BLaER1 treated with 17β-estradiol and CSF1 and Interleukin-3, amounts not matched to agents 10 nM and 100 nM (cell line): ENCODE measurements around the gene PRR15L.
"Not testable (repeated sequence)": the region's sequence is repeated elsewhere in the genome, so short reads cannot be mapped to it uniquely, and the experiment has no call there.

Source experiments
- H3K27ac ChIP-seq, 11 experiments: shearing (Covaris generic); formaldehyde crosslinking; 2 replicates each; pipeline ENCODE4 v1.8.1; 2022
- H3K27me3 ChIP-seq, 11 experiments: shearing (Covaris generic); formaldehyde crosslinking; 2 replicates each; pipeline ENCODE4 v1.8.1; 2022
- H3K36me3 ChIP-seq, 11 experiments: shearing (Covaris generic); formaldehyde crosslinking; 2 replicates each; pipeline ENCODE4 v1.8.1; 2022
- H3K4me1 ChIP-seq, 10 experiments: shearing (Covaris generic); formaldehyde crosslinking; 2 replicates each; pipeline ENCODE4 v1.8.1; 2022
- H3K4me2 ChIP-seq, 11 experiments: shearing (Covaris generic); formaldehyde crosslinking; 2 replicates each; pipeline ENCODE4 v1.8.1; 2022
- H3K4me3 ChIP-seq, 10 experiments: shearing (Covaris generic); formaldehyde crosslinking; 2 replicates each; pipeline ENCODE4 v1.8.1; 2022
- H3K9ac ChIP-seq, 11 experiments: shearing (Covaris generic); formaldehyde crosslinking; 2 replicates each; pipeline ENCODE4 v1.8.1; 2022
- H3K9me3 ChIP-seq, 11 experiments: shearing (Covaris generic); formaldehyde crosslinking; replicated peaks in 1 of 11; 2 replicates each; pipeline ENCODE4 v1.8.1; 2022
- H4K20me1 ChIP-seq, 11 experiments: shearing (Covaris generic); formaldehyde crosslinking; 2 replicates each; pipeline ENCODE4 v1.8.1; 2022
- Cebpa-rat ChIP-seq, 11 experiments: shearing (Covaris generic); IDR thresholded peaks; 2 replicates each; pipeline ENCODE4 v1.8.1; 2022

PRR15L gene

DNA sequence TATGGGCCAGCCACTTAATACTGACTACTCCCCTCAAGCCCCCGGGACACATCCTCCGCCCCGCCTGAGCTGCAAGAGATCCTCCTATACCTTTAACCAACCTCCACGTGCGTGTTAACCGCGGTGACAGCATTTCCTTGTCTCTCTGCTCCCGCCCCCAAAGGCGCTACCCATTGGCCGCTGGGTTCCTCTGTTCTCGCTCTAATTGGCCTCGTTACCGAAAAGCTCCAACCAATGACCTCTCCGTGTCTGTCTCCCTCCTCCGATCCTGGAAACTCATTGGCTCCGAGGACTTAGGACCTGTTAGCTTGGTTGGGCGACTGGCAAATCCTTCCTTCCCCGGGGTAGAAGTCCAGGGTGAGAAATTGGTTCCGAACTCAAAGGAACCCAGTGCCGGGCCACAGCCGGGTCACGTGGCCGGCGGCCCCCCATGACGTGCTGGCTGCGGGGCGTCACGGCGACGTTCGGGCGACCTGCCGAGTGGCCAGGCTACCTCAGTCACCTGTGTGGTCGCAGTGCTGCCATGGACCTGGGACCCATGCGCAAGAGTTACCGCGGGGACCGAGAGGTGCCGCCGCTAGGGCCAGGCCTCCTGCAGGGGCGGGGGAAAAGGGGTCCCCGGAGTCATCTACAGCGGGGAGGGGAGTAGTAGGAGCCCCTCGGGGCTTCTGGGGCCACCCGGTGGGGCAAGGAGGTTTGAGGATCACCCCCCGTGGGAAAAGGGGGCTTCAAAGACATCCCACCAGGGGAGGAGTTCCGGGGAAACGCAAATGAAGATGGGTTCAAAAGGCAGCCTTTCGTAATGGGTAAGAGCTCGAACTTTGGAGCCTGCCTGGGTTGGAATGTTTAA, 16.2 kb downstream of the PRR15L start, which contains the start of gene PNPO:
Gene PNPO, plus strand, starts transcription at position 326 of the 850 bp plus-strand sequence. Its CDS starts 105 bp downstream, at position 431.
- Histone ChIP-seq H3K4me1 (peaks cover 47 to 71% (median 62%) of the 10 kb centered on the region in 10 experiments), H3K9ac (peak within 1 kb of the TSS; percentile 66 to 89 (median 82)), H3K4me3 (peak within 1 kb of the TSS; percentile 67 to 89 (median 79)), H3K9me3 (peaks cover 0 to 12% (median 6%) of the 10 kb centered on the region in 11 experiments; a peak in 9 of 22 replicates), H3K27me3 (no peaks in the 10 kb centered on the region), H3K36me3 (peaks cover 0 to 33% (median 15%) of the 10 kb centered on the region in 11 experiments; a peak in 16 of 22 replicates), H3K4me2 (peak within 1 kb of the TSS; percentile 91 to 98 (median 95)), H3K27ac (peak within 1 kb of the TSS; percentile 69 to 84 (median 78)), H4K20me1 (no peaks in the 10 kb centered on the region)
- TF ChIP-seq Cebpa-rat (IDR thresholded peaks at IDR 0.05) = no peak

DNA sequence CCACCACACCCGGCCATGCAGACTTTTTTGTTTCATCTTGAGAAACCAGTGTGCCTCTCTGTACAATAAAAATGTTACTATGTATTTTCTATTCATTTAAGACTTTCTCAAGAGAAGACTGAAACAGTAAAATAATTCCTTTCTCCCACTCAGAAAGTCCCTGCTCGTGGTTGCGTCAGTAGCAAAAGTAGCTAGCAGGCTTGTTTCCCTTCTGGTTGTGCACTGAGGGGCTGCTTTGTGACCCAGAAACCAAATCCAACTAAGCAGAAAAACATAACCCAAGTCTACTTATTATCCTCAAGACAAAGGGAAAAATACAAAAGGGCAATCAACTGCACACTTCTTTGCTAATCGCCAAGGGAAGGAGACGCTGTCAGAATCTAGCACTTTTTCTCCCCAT, 19.7 kb downstream of the PRR15L start:
- Histone ChIP-seq H3K4me2 (no peak overlapping the region), H3K4me3 (no peak overlapping the region), H3K27me3 (no peaks in the 10 kb centered on the region), H3K4me1 (peaks cover 35 to 58% (median 48%) of the 10 kb centered on the region in 10 experiments), H3K9me3 (peaks cover 0 to 12% (median 6%) of the 10 kb centered on the region in 11 experiments; a peak in 9 of 22 replicates), H4K20me1 (no peaks in the 10 kb centered on the region), H3K9ac (no peak overlapping the region), H3K36me3 (peaks cover 0 to 5% (median 0%) of the 10 kb centered on the region in 11 experiments; a peak in 3 of 22 replicates), H3K27ac (no peak overlapping the region)
- TF ChIP-seq Cebpa-rat (IDR thresholded peaks at IDR 0.05) = no peak

DNA sequence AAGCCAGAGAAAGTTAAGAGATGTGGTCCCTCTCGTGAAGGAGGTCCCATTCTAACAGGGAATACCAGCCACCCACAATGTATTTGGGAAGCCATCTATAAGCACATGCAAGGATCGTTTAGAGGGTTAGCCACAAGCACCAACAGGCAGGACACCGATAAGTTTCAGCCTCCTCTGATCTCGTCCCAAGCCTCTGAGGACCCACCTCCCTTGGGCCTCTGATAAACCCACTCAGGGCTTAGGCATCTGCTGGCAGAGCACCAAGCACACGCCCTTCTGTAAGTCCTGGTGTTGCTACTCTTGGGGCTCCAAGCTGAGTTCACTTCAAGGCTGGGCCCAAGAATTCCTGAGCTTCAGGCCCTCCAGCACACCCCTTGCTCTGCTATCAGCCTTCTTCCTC, 21.7 kb downstream of the PRR15L start:
- TF ChIP-seq Cebpa-rat (IDR thresholded peaks at IDR 0.05) = no peak
- H3K4me1 ChIP-seq = peaks cover 22 to 49% (median 33%) of the 10 kb centered on the region in 10 experiments
- H4K20me1 ChIP-seq = no peaks in the 10 kb centered on the region
- peaks cover 0 to 10% (median 4%) of the 10 kb centered on the region in 11 experiments; a peak in 9 of 22 replicates for H3K9me3 ChIP-seq
- H3K4me2 ChIP-seq = peak overlapping the region in 9 of 11 experiments; percentile 48 to 78 (median 62); a peak in 18 of 22 replicates
- H3K27ac ChIP-seq = no peak overlapping the region
- no peak overlapping the region for H3K4me3 ChIP-seq
- H3K36me3 ChIP-seq = peaks cover 0 to 17% (median under 1%) of the 10 kb centered on the region in 11 experiments; a peak in 8 of 22 replicates
- no peaks in the 10 kb centered on the region for H3K27me3 ChIP-seq
- no peak overlapping the region for H3K9ac ChIP-seq

- peak overlapping the region in 1 of 11 experiments; percentile 33; a peak in 1 of 22 replicates for H3K27ac ChIP-seq
- H3K9me3 ChIP-seq, H3K9ac ChIP-seq, H3K27me3 ChIP-seq, H3K4me3 ChIP-seq, H4K20me1 ChIP-seq: not testable (repeated sequence)
- H3K4me2 ChIP-seq = peak overlapping the region; percentile 34 to 78 (median 61); a peak in 20 of 22 replicates
- H3K4me1 ChIP-seq = peaks cover 17 to 44% (median 28%) of the 10 kb centered on the region in 10 experiments; a peak in 19 of 20 replicates
- peaks cover 2 to 21% (median 5%) of the 10 kb centered on the region in 11 experiments; a peak in 16 of 22 replicates for H3K36me3 ChIP-seq
These were observed 22.2 kb downstream of the PRR15L start for GRCh38 chr17:47935468-47935867.

GRCh38 chr17:47934856-47935255, 22.8 kb downstream of the PRR15L start:
- Histone ChIP-seq H3K9me3 (no peaks in the 10 kb centered on the region), H3K4me2 (peak overlapping the region; percentile 34 to 78 (median 61); a peak in 20 of 22 replicates), H3K27ac (0 out of 22 replicates have a peak overlapping the region, but pooled peaks of 1 of the 11 experiments have one; percentile 33), H3K27me3 (no peaks in the 10 kb centered on the region), H4K20me1 (no peaks in the 10 kb centered on the region; a peak in 1 of 22 replicates), H3K4me1 (peaks cover 10 to 44% (median 26%) of the 10 kb centered on the region in 10 experiments; a peak in 19 of 20 replicates), H3K4me3 (no peak overlapping the region), H3K36me3 (peaks cover 8 to 28% (median 11%) of the 10 kb centered on the region in 11 experiments; a peak in 21 of 22 replicates), H3K9ac (no peak overlapping the region)
- no peak for TF ChIP-seq Cebpa-rat (IDR thresholded peaks at IDR 0.05)

DNA sequence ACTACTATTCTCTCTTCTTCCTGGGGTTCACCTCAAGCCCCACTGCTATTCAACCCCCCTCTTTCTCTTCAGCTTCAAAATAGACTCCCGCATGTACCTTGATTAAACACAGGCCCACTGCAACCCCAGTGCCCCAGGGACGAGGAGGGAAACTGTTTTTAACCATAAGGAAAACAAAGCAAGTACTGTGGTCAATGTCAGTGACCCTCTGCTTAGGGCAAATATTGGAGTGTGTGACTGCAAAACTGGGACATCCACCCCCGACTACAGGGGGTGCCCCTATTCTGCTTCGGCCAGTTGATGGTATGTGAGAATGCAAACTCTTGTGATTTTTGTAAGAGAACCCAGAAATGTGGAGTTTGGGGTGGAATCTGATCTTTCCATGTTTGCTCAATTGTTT, 25.8 kb downstream of the PRR15L start:
- peaks cover 35 to 56% (median 40%) of the 10 kb centered on the region in 11 experiments for H3K36me3 ChIP-seq
- H3K4me2 ChIP-seq = no peak overlapping the region; a peak in 1 of 22 replicates
- H3K9ac ChIP-seq = no peak overlapping the region
- no peaks in the 10 kb centered on the region for H3K27me3 ChIP-seq
- H3K27ac ChIP-seq = no peak overlapping the region
- H3K4me1 ChIP-seq = peaks cover 10 to 34% (median 25%) of the 10 kb centered on the region in 10 experiments; a peak in 19 of 20 replicates
- H3K9me3 ChIP-seq = no peaks in the 10 kb centered on the region
- peaks cover 0 to 10% (median 0%) of the 10 kb centered on the region in 11 experiments; a peak in 3 of 22 replicates for H4K20me1 ChIP-seq
- no peak overlapping the region for H3K4me3 ChIP-seq
- no peak for TF ChIP-seq Cebpa-rat (IDR thresholded peaks at IDR 0.05)

- Histone ChIP-seq H3K36me3 (peaks cover 60 to 80% (median 65%) of the 10 kb centered on the region in 11 experiments), H3K9me3 (no peaks in the 10 kb centered on the region), H3K9ac (no peak overlapping the region), H4K20me1 (peaks cover 0 to 10% (median 0%) of the 10 kb centered on the region in 11 experiments; a peak in 3 of 22 replicates), H3K27ac (no peak overlapping the region), H3K27me3 (no peaks in the 10 kb centered on the region), H3K4me1 (peaks cover 0 to 9% (median under 1%) of the 10 kb centered on the region in 10 experiments; a peak in 6 of 20 replicates), H3K4me2 (no peak overlapping the region), H3K4me3 (no peak overlapping the region)
- TF ChIP-seq Cebpa-rat (IDR thresholded peaks at IDR 0.05) = no peak
These were observed 28.3 kb downstream of the PRR15L start for GRCh38 chr17:47929218-47930000.

GRCh38 chr17:47928415-47928814, 29.3 kb downstream of the PRR15L start:
- H4K20me1 ChIP-seq = peaks cover 0 to 10% (median 0%) of the 10 kb centered on the region in 11 experiments; a peak in 3 of 22 replicates
- H3K9ac ChIP-seq = no peak overlapping the region
- no peaks in the 10 kb centered on the region for H3K9me3 ChIP-seq
- no peak overlapping the region for H3K27ac ChIP-seq
- no peaks in the 10 kb centered on the region for H3K27me3 ChIP-seq
- peaks cover 70 to 90% (median 74%) of the 10 kb centered on the region in 11 experiments for H3K36me3 ChIP-seq
- no peak for TF ChIP-seq Cebpa-rat (IDR thresholded peaks at IDR 0.05)
- H3K4me3 ChIP-seq = no peak overlapping the region
- H3K4me1 ChIP-seq = peaks cover 0 to 7% (median 0%) of the 10 kb centered on the region in 10 experiments; a peak in 2 of 20 replicates
- no peak overlapping the region for H3K4me2 ChIP-seq
